Activated T-cell treated with anti-CD3 and anti-CD28 coated beads, Interleukin-2, amount 50 U/mL, for 24 hours (primary cell): ENCODE data around the gene ACSM3.
"Not testable (repeated sequence)": the region's sequence is repeated elsewhere in the genome, so short reads cannot be mapped to it uniquely, and the experiment has no call there.

Experiments used
- DNase-seq: peaks from one replicate; pipeline ENCODE4 v3.0.0-alpha.2; 2020
- H3K27ac Mint-ChIP-seq: 2 replicates; pipeline ENCODE4 v1.8.0; 2020; ENCODE audit warnings: mild to moderate bottlenecking, mixed read lengths
- H3K27me3 Mint-ChIP-seq: 2 replicates; pipeline ENCODE4 v1.8.0; 2020; ENCODE audit warnings: mixed read lengths
- H3K36me3 Mint-ChIP-seq: 2 replicates; pipeline ENCODE4 v1.8.0; 2020; ENCODE audit warnings: low read depth, mixed read lengths
- H3K4me1 Mint-ChIP-seq: 2 replicates; pipeline ENCODE4 v1.8.0; 2020; ENCODE audit warnings: low read depth, mixed read lengths
- H3K4me3 Mint-ChIP-seq: 2 replicates; pipeline ENCODE4 v1.8.0; 2020; ENCODE audit warnings: mild to moderate bottlenecking, moderate library complexity, mixed read lengths
- H3K9me3 Mint-ChIP-seq: 2 replicates; pipeline ENCODE4 v1.8.0; 2020; ENCODE audit warnings: mixed read lengths

Gene ACSM3

GRCh38 chr16:20768121-20768520 is 4.3 kb downstream of the ACSM3 start:
- H3K36me3 Mint-ChIP-seq: peaks cover 3% of the 10 kb centered on the region
- H3K4me1 Mint-ChIP-seq: peaks cover 21% of the 10 kb centered on the region
- no peak overlapping the region for H3K4me3 Mint-ChIP-seq
- no peaks in the 10 kb centered on the region for H3K27me3 Mint-ChIP-seq
- H3K9me3 Mint-ChIP-seq: no peaks in the 10 kb centered on the region
- H3K27ac Mint-ChIP-seq: no peak overlapping the region
- DNase-seq: no peak

- no peak overlapping the region for H3K4me3 Mint-ChIP-seq
- no peak overlapping the region for H3K27ac Mint-ChIP-seq
- DNase-seq: no peak
- H3K36me3 Mint-ChIP-seq: peaks cover 3% of the 10 kb centered on the region
- peaks cover 15% of the 10 kb centered on the region for H3K4me1 Mint-ChIP-seq
- no peaks in the 10 kb centered on the region for H3K27me3 Mint-ChIP-seq
- H3K9me3 Mint-ChIP-seq: no peaks in the 10 kb centered on the region
Measured at GRCh38 chr16:20768818-20769217, 5.0 kb downstream of the ACSM3 start.

- Mint-ChIP-seq H3K27ac (no peak overlapping the region), H3K9me3 (no peaks in the 10 kb centered on the region), H3K27me3 (no peaks in the 10 kb centered on the region), H3K4me1 (peaks cover 3% of the 10 kb centered on the region), H3K36me3 (peaks cover 16% of the 10 kb centered on the region), H3K4me3 (no peak overlapping the region)
- DNase-seq: no peak
Measured at GRCh38 chr16:20773679-20774078, 9.9 kb downstream of the ACSM3 start.

- DNase-seq: peak; percentile 58
- Mint-ChIP-seq H3K36me3 (peaks cover 20% of the 10 kb centered on the region), H3K4me3 (no peak overlapping the region)
Measured at GRCh38 chr16:20774703-20775362, 11.0 kb downstream of the ACSM3 start.

GRCh38 chr16:20781697-20782096 is 17.9 kb downstream of the ACSM3 start:
- Mint-ChIP-seq H3K4me3 (no peak overlapping the region), H3K36me3 (peaks cover 24% of the 10 kb centered on the region), H3K4me1 (no peaks in the 10 kb centered on the region), H3K9me3 (no peaks in the 10 kb centered on the region), H3K27me3 (no peaks in the 10 kb centered on the region), H3K27ac (no peak overlapping the region)
- DNase-seq: no peak

More at GRCh38 chr16:20774703-20775362, 11.0 kb downstream of the ACSM3 start:
- H3K4me1 Mint-ChIP-seq: peaks cover 3% of the 10 kb centered on the region
- no peaks in the 10 kb centered on the region for H3K9me3 Mint-ChIP-seq
- no peak overlapping the region for H3K27ac Mint-ChIP-seq
- H3K27me3 Mint-ChIP-seq: no peaks in the 10 kb centered on the region

GRCh38 chr16:20782470-20782869 is 18.7 kb downstream of the ACSM3 start:
- no peak for DNase-seq
- H3K27ac Mint-ChIP-seq: no peak overlapping the region
- no peaks in the 10 kb centered on the region for H3K27me3 Mint-ChIP-seq
- no peak overlapping the region for H3K4me3 Mint-ChIP-seq
- peaks cover 19% of the 10 kb centered on the region for H3K36me3 Mint-ChIP-seq
- no peaks in the 10 kb centered on the region for H3K4me1 Mint-ChIP-seq
- no peaks in the 10 kb centered on the region for H3K9me3 Mint-ChIP-seq

- Mint-ChIP-seq H3K9me3 (no peaks in the 10 kb centered on the region), H3K4me3 (no peak overlapping the region), H3K36me3 (peaks cover 16% of the 10 kb centered on the region), H3K27ac (no peak overlapping the region), H3K27me3 (no peaks in the 10 kb centered on the region), H3K4me1 (no peaks in the 10 kb centered on the region)
- no peak for DNase-seq
Measured at GRCh38 chr16:20784204-20784603, 20.4 kb downstream of the ACSM3 start.

GRCh38 chr16:20789130-20789529 is 25.3 kb downstream of the ACSM3 start:
- Mint-ChIP-seq H3K4me3 (no peak overlapping the region), H3K4me1 (no peaks in the 10 kb centered on the region), H3K27ac (no peak overlapping the region), H3K27me3 (no peaks in the 10 kb centered on the region), H3K9me3 (no peaks in the 10 kb centered on the region), H3K36me3 (no peaks in the 10 kb centered on the region)
- DNase-seq: no peak

GRCh38 chr16:20791923-20792612 is 28.3 kb downstream of the ACSM3 start:
- Mint-ChIP-seq H3K4me3 (no peak overlapping the region), H3K4me1 (no peaks in the 10 kb centered on the region), H3K27ac (no peak overlapping the region), H3K9me3 (no peaks in the 10 kb centered on the region), H3K36me3 (peaks cover 10% of the 10 kb centered on the region), H3K27me3 (no peaks in the 10 kb centered on the region)
- DNase-seq: no peak

GRCh38 chr16:20798364-20798763 is 34.5 kb downstream of the ACSM3 start:
- Mint-ChIP-seq H3K27ac (peak overlapping the region; percentile 22), H3K27me3 (no peaks in the 10 kb centered on the region)

GRCh38 chr16:20799599-20799998 is 35.8 kb downstream of the ACSM3 start:
- DNase-seq: no peak
- Mint-ChIP-seq H3K27ac (no peak overlapping the region), H3K4me3 (no peak overlapping the region), H3K27me3 (no peaks in the 10 kb centered on the region), H3K36me3 (peaks cover 39% of the 10 kb centered on the region), H3K4me1 (peaks cover 16% of the 10 kb centered on the region), H3K9me3 (no peaks in the 10 kb centered on the region)

More at GRCh38 chr16:20798364-20798763, 34.5 kb downstream of the ACSM3 start:
- Mint-ChIP-seq H3K36me3 (peaks cover 39% of the 10 kb centered on the region), H3K4me3 (no peak overlapping the region), H3K9me3 (no peaks in the 10 kb centered on the region), H3K4me1 (peaks cover 14% of the 10 kb centered on the region)
- DNase-seq: no peak

- Mint-ChIP-seq H3K9me3 (no peaks in the 10 kb centered on the region), H3K4me3 (no peak overlapping the region), H3K27me3 (no peaks in the 10 kb centered on the region), H3K4me1 (peaks cover 21% of the 10 kb centered on the region), H3K36me3 (peaks cover 37% of the 10 kb centered on the region), H3K27ac (no peak overlapping the region)
- no peak for DNase-seq
Measured at GRCh38 chr16:20801278-20801677, 37.5 kb downstream of the ACSM3 start.

GRCh38 chr16:20803192-20803560 is 39.4 kb downstream of the ACSM3 start:
- DNase-seq: no peak
- no peak overlapping the region for H3K4me3 Mint-ChIP-seq
- no peaks in the 10 kb centered on the region for H3K9me3 Mint-ChIP-seq
- H3K4me1 Mint-ChIP-seq: peaks cover 29% of the 10 kb centered on the region
- H3K36me3 Mint-ChIP-seq: peaks cover 40% of the 10 kb centered on the region
- no peak overlapping the region for H3K27ac Mint-ChIP-seq
- H3K27me3 Mint-ChIP-seq: no peaks in the 10 kb centered on the region

- Mint-ChIP-seq H3K9me3 (no peaks in the 10 kb centered on the region), H3K27me3 (no peaks in the 10 kb centered on the region), H3K36me3 (peaks cover 36% of the 10 kb centered on the region), H3K4me1 (peaks cover 26% of the 10 kb centered on the region), H3K4me3 (no peak overlapping the region), H3K27ac (no peak overlapping the region)
- no peak for DNase-seq
Measured at GRCh38 chr16:20803561-20804214, 39.9 kb downstream of the ACSM3 start.

GRCh38 chr16:20805684-20806167 is 41.9 kb downstream of the ACSM3 start:
- Mint-ChIP-seq H3K27ac (peak overlapping the region; percentile 95), H3K4me3 (peak overlapping the region; percentile 93), H3K4me1 (peaks cover 21% of the 10 kb centered on the region), H3K36me3 (peaks cover 23% of the 10 kb centered on the region)
- DNase-seq, H3K27me3 Mint-ChIP-seq, H3K9me3 Mint-ChIP-seq: not testable (repeated sequence)
